Mesothelial cell of epicardium (in vitro differentiated cells): ENCODE measurements around the gene SIGLEC8. TPM values are rescaled to one million over a fixed set of nuclear protein-coding genes. Genes with fewer than 3 reads are reported as not detected.
"Not testable (repeated sequence)": the region's sequence is repeated elsewhere in the genome, so short reads cannot be mapped to it uniquely, and the experiment has no call there.

Experiments
- DNase-seq, 2 experiments: peaks; one replicate each; pipeline ENCODE4 v3.0.0; 2021; ENCODE audit warnings: low spot score in 2 of 2; ENCODE audit not compliant: unreplicated experiment in 2 of 2
- H3K27ac Mint-ChIP-seq: 2 replicates; pipeline ENCODE4 v1.8.0; 2021; ENCODE audit warnings: mixed read lengths
- H3K27me3 Mint-ChIP-seq: 2 replicates; pipeline ENCODE4 v1.8.0; 2021; ENCODE audit warnings: low read depth, mixed read lengths
- H3K36me3 Mint-ChIP-seq: 2 replicates; pipeline ENCODE4 v1.8.0; 2021; ENCODE audit warnings: mixed read lengths
- H3K4me1 Mint-ChIP-seq: 2 replicates; pipeline ENCODE4 v1.8.0; 2021; ENCODE audit warnings: mixed read lengths
- H3K4me3 Mint-ChIP-seq: 2 replicates; pipeline ENCODE4 v1.8.0; 2021; ENCODE audit warnings: mild to moderate bottlenecking, moderate library complexity, mixed read lengths
- H3K9me3 Mint-ChIP-seq: 2 replicates; pipeline ENCODE4 v1.8.0; 2021; ENCODE audit warnings: mixed read lengths
- CTCF ChIP-seq: fragments of 200-600 bp; sonication (generic); IDR thresholded peaks from one replicate; pipeline ENCODE4 v1.5.0; 2021; ENCODE audit warnings: antibody characterized with exemption; ENCODE audit not compliant: unreplicated experiment
- total RNA-seq: library from RNA; stranded (reverse); gene quantifications from 3 replicates; pipeline ENCODE4 v1.2.1, GENCODE V29; 2021

SIGLEC8 gene
- total RNA-seq, 1 donor from 2014 or later: not detected

- DNase-seq: peak; percentile 87 to 97
Measured at GRCh38 chr19:51422053-51422448, 36.2 kb downstream of the SIGLEC8 start.

GRCh38 chr19:51421229-51422052, 36.8 kb downstream of the SIGLEC8 start:
- H3K4me3 Mint-ChIP-seq: no peak overlapping the region
- H3K27me3 Mint-ChIP-seq: peaks cover 14% of the 10 kb centered on the region
- DNase-seq: no peak

More at GRCh38 chr19:51422053-51422448, 36.2 kb downstream of the SIGLEC8 start:
- TF ChIP-seq CTCF: peak; percentile 99
- Mint-ChIP-seq H3K27me3 (peaks cover 12% of the 10 kb centered on the region), H3K9me3 (no peaks in the 10 kb centered on the region), H3K27ac (no peak overlapping the region), H3K4me3 (no peak overlapping the region), H3K36me3 (no peaks in the 10 kb centered on the region), H3K4me1 (no peaks in the 10 kb centered on the region)

GRCh38 chr19:51420511-51420910, 37.7 kb downstream of the SIGLEC8 start:
- DNase-seq, H3K4me1 Mint-ChIP-seq, H3K9me3 Mint-ChIP-seq, H3K27ac Mint-ChIP-seq, H3K4me3 Mint-ChIP-seq, H3K36me3 Mint-ChIP-seq: not testable (repeated sequence)
- peaks cover 14% of the 10 kb centered on the region for H3K27me3 Mint-ChIP-seq

More at GRCh38 chr19:51421229-51422052, 36.8 kb downstream of the SIGLEC8 start:
- H3K36me3 Mint-ChIP-seq: no peaks in the 10 kb centered on the region
- no peak for TF ChIP-seq CTCF
- no peaks in the 10 kb centered on the region for H3K4me1 Mint-ChIP-seq
- H3K27ac Mint-ChIP-seq: no peak overlapping the region
- H3K9me3 Mint-ChIP-seq: no peaks in the 10 kb centered on the region

GRCh38 chr19:51418707-51419106, 39.5 kb downstream of the SIGLEC8 start:
- Mint-ChIP-seq H3K27me3 (peaks cover 14% of the 10 kb centered on the region), H3K4me1 (no peaks in the 10 kb centered on the region), H3K27ac (no peak overlapping the region), H3K36me3 (no peaks in the 10 kb centered on the region), H3K9me3 (no peaks in the 10 kb centered on the region), H3K4me3 (no peak overlapping the region)
- no peak for TF ChIP-seq CTCF
- DNase-seq: no peak

- no peak overlapping the region for H3K4me3 Mint-ChIP-seq
- no peak for DNase-seq
Measured at GRCh38 chr19:51417810-51418157, 40.5 kb downstream of the SIGLEC8 start.

More at GRCh38 chr19:51417810-51418157, 40.5 kb downstream of the SIGLEC8 start:
- H3K27me3 Mint-ChIP-seq: peaks cover 14% of the 10 kb centered on the region
- H3K36me3 Mint-ChIP-seq: no peaks in the 10 kb centered on the region
- H3K4me1 Mint-ChIP-seq: no peaks in the 10 kb centered on the region
- no peak for TF ChIP-seq CTCF
- H3K27ac Mint-ChIP-seq: no peak overlapping the region
- no peaks in the 10 kb centered on the region for H3K9me3 Mint-ChIP-seq
